ENCODE data around the gene NCKAP5L.
"Not testable (repeated sequence)": the region's sequence is repeated elsewhere in the genome, so short reads cannot be mapped to it uniquely, and the experiment has no call there.

NCKAP5L gene

GRCh38 chr12:49776858-49777257, 51.4 kb downstream of the NCKAP5L start:
- TF ChIP-seq CTCF (conservative IDR thresholded peaks at IDR 0.05; ENCODE audit: low read length), result no peak
- no peak overlapping the region for H3K4me3 ChIP-seq (ENCODE audit: low read length)
- DNase-seq (ENCODE audit: low read depth), result no peak

- H3K4me3 ChIP-seq (ENCODE audit: low read length), result no peak overlapping the region
- peak; percentile 88 for TF ChIP-seq CTCF (conservative IDR thresholded peaks at IDR 0.05; ENCODE audit: low read length)
- peak; percentile 82 for DNase-seq (ENCODE audit: low read depth)
Measured at GRCh38 chr12:49776413-49776812, 51.8 kb downstream of the NCKAP5L start.

- not testable (repeated sequence) for DNase-seq (ENCODE audit: low read depth); H3K4me3 ChIP-seq (ENCODE audit: low read length)
Measured at GRCh38 chr12:49773102-49773501, 55.1 kb downstream of the NCKAP5L start.

GRCh38 chr12:49767333-49767732, 60.9 kb downstream of the NCKAP5L start:
- H3K4me3 ChIP-seq (ENCODE audit: low read length), result no peak overlapping the region
- no peak; the same call in 1 of the 2 replicates for TF ChIP-seq CTCF (conservative IDR thresholded peaks at IDR 0.05; ENCODE audit: low read length)
- DNase-seq (ENCODE audit: low read depth), result no peak

- no peak overlapping the region for H3K4me3 ChIP-seq (ENCODE audit: low read length)
- TF ChIP-seq CTCF (conservative IDR thresholded peaks at IDR 0.05; ENCODE audit: low read length), result no peak
- no peak for DNase-seq (ENCODE audit: low read depth)
Measured at GRCh38 chr12:49766115-49766455, 62.1 kb downstream of the NCKAP5L start.

- no peak overlapping the region for H3K4me3 ChIP-seq (ENCODE audit: low read length)
- no peak for DNase-seq (ENCODE audit: low read depth)
- no peak for TF ChIP-seq CTCF (conservative IDR thresholded peaks at IDR 0.05; ENCODE audit: low read length)
Measured at GRCh38 chr12:49764126-49764525, 64.1 kb downstream of the NCKAP5L start.

GRCh38 chr12:49763006-49763591, 65.1 kb downstream of the NCKAP5L start:
- peak; percentile 40 for DNase-seq (ENCODE audit: low read depth)
- H3K4me3 ChIP-seq (ENCODE audit: low read length), result no peak overlapping the region
- TF ChIP-seq CTCF (conservative IDR thresholded peaks at IDR 0.05; ENCODE audit: low read length), result peak; percentile 71

- DNase-seq (ENCODE audit: low read depth), result no peak
- H3K4me3 ChIP-seq (ENCODE audit: low read length), result no peak overlapping the region
- TF ChIP-seq CTCF (conservative IDR thresholded peaks at IDR 0.05; ENCODE audit: low read length), result no peak
Measured at GRCh38 chr12:49762468-49762847, 65.8 kb downstream of the NCKAP5L start.

All from AG10803 (cell line).